Heart right ventricle (tissue), 16 donors: ENCODE measurements around the gene P2RX7. TPM values are rescaled to one million over a fixed set of nuclear protein-coding genes. Genes with fewer than 3 reads are reported as not detected.
"Not testable (repeated sequence)": the region's sequence is repeated elsewhere in the genome, so short reads cannot be mapped to it uniquely, and the experiment has no call there.

Experiments used
- ATAC-seq, 8 donors: fragments of 200-7000 bp; cut with Tn5 transposase; one replicate each; pipeline ENCODE4 v1.9.1; 2020; ENCODE audit warnings: mild to moderate bottlenecking in 8 of 8, moderate library complexity in 8 of 8, moderate number of reproducible peaks in 1 of 8
- DNase-seq, 2 donors: peaks; one replicate each; pipeline ENCODE4 v3.0.0-alpha.2; 2020
- H3K27ac ChIP-seq, 10 donors: fragments of 200-600 bp; sonication (generic) in 2 of 10; one replicate each; pipeline versions ENCODE4 v1.5.0 to v1.8.0; 2020 to 2022; ENCODE audit warnings: mild to moderate bottlenecking in 3 of 10
- H3K27me3 ChIP-seq, 7 donors: fragments of 200-600 bp; one replicate each; pipeline ENCODE4 v1.8.0; 2021 to 2022; ENCODE audit warnings: mild to moderate bottlenecking in 2 of 7
- H3K36me3 ChIP-seq, 9 donors: fragments of 200-600 bp; sonication (generic) in 1 of 9; one replicate each; pipeline versions ENCODE4 v1.5.0 to v1.8.0; 2020 to 2022; ENCODE audit warnings: mild to moderate bottlenecking in 2 of 9
- H3K4me1 ChIP-seq, 9 donors: fragments of 200-600 bp; sonication (generic) in 1 of 9; one replicate each; pipeline versions ENCODE4 v1.5.0 to v1.8.0; 2020 to 2022; ENCODE audit warnings: mild to moderate bottlenecking in 4 of 9
- H3K4me3 ChIP-seq, 10 donors: fragments of 200-600 bp; sonication (generic) in 2 of 10; one replicate each; pipeline versions ENCODE4 v1.5.0 to v1.8.0; 2020 to 2022; ENCODE audit warnings: mild to moderate bottlenecking in 7 of 10, moderate library complexity in 2 of 10
- H3K9me3 ChIP-seq, 11 donors: fragments of 200-600 bp in 10 of 11; sonication (generic) in 2 of 11; one replicate each; pipeline versions ENCODE4 v1.5.0 to v1.8.0; 2013 to 2022; ENCODE audit warnings: mild to moderate bottlenecking in 2 of 11, control low read depth in 1 of 11, moderate library complexity in 1 of 11
- CTCF ChIP-seq, 9 donors: fragments of 200-600 bp; sonication (generic) in 2 of 9; IDR thresholded peaks; one replicate each; pipeline versions ENCODE4 v1.5.0 to v1.8.0; 2021 to 2022; ENCODE audit warnings: antibody characterized with exemption in 9 of 9, mild to moderate bottlenecking in 5 of 9, moderate library complexity in 1 of 9
- WGBS, 2 donors: extraction: QIAGEN DNeasy Blood & Tissue Kit; methylation state at CpG; one replicate each; pipeline ENCODE4 v1.1.7; 2013; ENCODE audit warnings: inconsistent platforms in 1 of 2; 5-methylcytosine and 5-hydroxymethylcytosine counted together
- intact Hi-C, 10 donors: fragments of 100-400 bp; cut with DNase I; formaldehyde crosslinking; loops; one replicate each; pipeline versions ENCODE4 v1.11.1 to v1.14.2; 2022
- polyA plus RNA-seq, 2 donors: library from polyadenylated mRNA; stranded (reverse); fragments of 200-250 nt; gene quantifications; one replicate each; pipeline ENCODE4 v1.2.3, GENCODE V29; 2013
- total RNA-seq, 10 donors: library from RNA; stranded (reverse); fragmentation: NEBNext Ultra II Directional in 3 of 10; extraction: Animal tissue kit (Norgen Biotek cat#: 25700) in 3 of 10; gene quantifications; one replicate each; pipeline versions ENCODE4 v1.2.1 to v1.2.4, GENCODE V29; 2021 to 2023
- donor health status: Arrhythmogenic right ventricular cardiomyopathy.
- donor health status: ischemic (EF 13 %, LVEDD 7.1; RV severe dilation, severe dysfunction).
- donor health status: healthy with polysubstance abuse.
- donor health status: DM: no; HTN: yes; CAD: no.
- donor health status: DM: no; HTN: no; CAD: no.
- donor health status: ischemic (EF 25% LVEDD 6.9; RV normal size, moderate dysfunction).
- donor health status: ischemic (EF 25% LVEDD 5.7; RV mildly dilated, moderate dysfunction).
- donor health status: healthy.
- donor health status: DM: yes; HTN: yes; CAD: no.
- donor health status: Ischemic cardiomyopathy.
- donor health status: ischemic (EF 35%, LVEDD 5.7; RV mildly dilated, moderate dysfunction).
- donor health status: nonischemic (EF 11% LVEDD 7.7; RV severe dilation, severe dysfunction).
- donor health status: DM: yes; HTN: yes; CAD: no.
- donor health status: PGD.
- donor health status: ischemic (EF 29% LVEDD 5.4; RV normal size, mild dysfunction).
- donor health status: nonischemic (EF 23%, LVEDD 6.1; RV moderate dilation, normal function).

The P2RX7 gene
- total and polyA plus RNA-seq, 12 donors, result 0.25 to 7.0 (median 1.6) TPM

- Histone ChIP-seq H3K9me3 (peaks cover 0 to 5% (median 0%) of the 10 kb centered on the region in 11 donors), H3K36me3 (no peaks in the 10 kb centered on the region), H3K4me1 (peaks cover 0 to 27% (median 0%) of the 10 kb centered on the region in 9 donors), H3K27me3 (no peaks in the 10 kb centered on the region), H3K4me3 (no peak overlapping the region), H3K27ac (peak overlapping the region in 1 of 10 donors; percentile 78)
- DNase-seq (no peak), ATAC-seq (peak in 3 of 8 donors; percentile 19 to 58 (median 41))
- no peak for TF ChIP-seq CTCF (IDR thresholded peaks at IDR 0.05)
- WGBS, 2 donors, result 81 to 90% methylated on average over 3 of the region's 3 CpGs
- intact Hi-C loops, result no loop called here
Observed at GRCh38 chr12:121144416-121144914, 11.8 kb downstream of the P2RX7 start.

- Histone ChIP-seq H3K36me3 (no peaks in the 10 kb centered on the region), H3K4me1 (peaks cover 0 to 27% (median 0%) of the 10 kb centered on the region in 9 donors), H3K4me3 (no peak overlapping the region), H3K9me3 (peaks cover 0 to 5% (median 0%) of the 10 kb centered on the region in 11 donors), H3K27ac (peak overlapping the region in 1 of 10 donors; percentile 78), H3K27me3 (no peaks in the 10 kb centered on the region)
- peak in 5 of 8 donors; percentile 22 to 38 (median 28) for ATAC-seq
- TF ChIP-seq CTCF (IDR thresholded peaks at IDR 0.05), result no peak
- no peak for DNase-seq
- WGBS, 2 donors, result 75 to 79% methylated on average over 8 of the region's 8 CpGs
- intact Hi-C loops, result no loop called here
Observed at GRCh38 chr12:121145221-121145620, 12.5 kb downstream of the P2RX7 start.

GRCh38 chr12:121149289-121149688 is 16.6 kb downstream of the P2RX7 start:
- intact Hi-C loops, H3K36me3 ChIP-seq, DNase-seq, H3K9me3 ChIP-seq, H3K27me3 ChIP-seq, ATAC-seq, H3K27ac ChIP-seq, H3K4me3 ChIP-seq: not testable (repeated sequence)
- peaks cover 0 to 14% (median 0%) of the 10 kb centered on the region in 9 donors for H3K4me1 ChIP-seq
- WGBS, 2 donors, result 81 to 88% methylated on average over 3 of the region's 3 CpGs

GRCh38 chr12:121154793-121155375 is 22.2 kb downstream of the P2RX7 start:
- peaks cover 0 to 11% (median 0%) of the 10 kb centered on the region in 9 donors for H3K36me3 ChIP-seq
- DNase-seq (no peak), ATAC-seq (no peak)
- H3K27me3 ChIP-seq, result no peaks in the 10 kb centered on the region
- no peak for TF ChIP-seq CTCF (IDR thresholded peaks at IDR 0.05)
- intact Hi-C loops, result no loop called here
- H3K4me3 ChIP-seq, result no peak overlapping the region
- peaks cover 0 to 3% (median 0%) of the 10 kb centered on the region in 9 donors for H3K4me1 ChIP-seq
- H3K27ac ChIP-seq, result no peak overlapping the region
- H3K9me3 ChIP-seq, result peaks cover 0 to 14% (median 0%) of the 10 kb centered on the region in 11 donors
- 73 to 83% methylated on average over 14 of the region's 14 CpGs for WGBS, 2 donors

GRCh38 chr12:121156365-121156764 is 23.7 kb downstream of the P2RX7 start:
- no peak overlapping the region for H3K4me3 ChIP-seq
- H3K27me3 ChIP-seq, result no peaks in the 10 kb centered on the region
- H3K36me3 ChIP-seq, result peaks cover 0 to 11% (median 0%) of the 10 kb centered on the region in 9 donors
- TF ChIP-seq CTCF (IDR thresholded peaks at IDR 0.05), result no peak
- 88% methylated on average over 5 of the region's 5 CpGs for WGBS, 2 donors
- DNase-seq, result no peak
- no peak overlapping the region for H3K27ac ChIP-seq
- intact Hi-C loops, result no loop called here
- peaks cover 0 to 14% (median 0%) of the 10 kb centered on the region in 11 donors for H3K9me3 ChIP-seq
- no peak for ATAC-seq
- peaks cover 0 to 3% (median 0%) of the 10 kb centered on the region in 9 donors for H3K4me1 ChIP-seq
